Ectodermal cell (in vitro differentiated cells): ENCODE data around the gene ITIH5.

Experiments
- H3K27ac ChIP-seq: 2 replicates; pipeline ENCODE4 v1.7.0; 2013; ENCODE audit warnings: mild to moderate bottlenecking, low read depth, low read length; ENCODE audit not compliant: insufficient read depth, poor library complexity, severe bottlenecking
- H3K27me3 ChIP-seq: 2 replicates; pipeline ENCODE4 v1.7.0; 2013; ENCODE audit warnings: mild to moderate bottlenecking, low read length; ENCODE audit not compliant: insufficient read depth, control insufficient read depth, poor library complexity, severe bottlenecking
- H3K36me3 ChIP-seq: one replicate; pipeline ENCODE4 v1.7.0; 2013; ENCODE audit warnings: low read length; ENCODE audit not compliant: control insufficient read depth, insufficient read depth
- H3K4me1 ChIP-seq: one replicate; pipeline ENCODE4 v1.7.0; 2013; ENCODE audit warnings: low read length; ENCODE audit not compliant: control insufficient read depth, insufficient read depth
- H3K4me3 ChIP-seq: 2 replicates; pipeline ENCODE4 v1.7.0; 2013; ENCODE audit warnings: low read depth, low read length, control low read depth; ENCODE audit not compliant: insufficient read depth
- H3K9me3 ChIP-seq: 2 replicates; pipeline ENCODE4 v1.7.0; 2013; ENCODE audit warnings: mild to moderate bottlenecking, low read length, moderate library complexity; ENCODE audit not compliant: control insufficient read depth
- WGBS, 2 experiments: methylation state at CpG; one replicate each; pipeline ENCODE4 v1.1.7; 2013; ENCODE audit warnings: missing lambda C conversion rate in 2 of 2; 5-methylcytosine and 5-hydroxymethylcytosine counted together

The ITIH5 gene

GRCh38 chr10:7558036-7558435 is 108.7 kb downstream of the ITIH5 start:
- H3K4me3 ChIP-seq, result no peak overlapping the region
- WGBS, 2 experiments, result 96 to 99% methylated on average over 3 of the region's 3 CpGs
- H3K36me3 ChIP-seq, result no peaks in the 10 kb centered on the region
- H3K27me3 ChIP-seq, result no peaks in the 10 kb centered on the region
- no peaks in the 10 kb centered on the region for H3K9me3 ChIP-seq
- H3K4me1 ChIP-seq, result peaks cover 5% of the 10 kb centered on the region
- H3K27ac ChIP-seq, result no peak overlapping the region

- H3K4me3 ChIP-seq, result no peak overlapping the region
- H3K27ac ChIP-seq, result no peak overlapping the region
- H3K9me3 ChIP-seq, result no peaks in the 10 kb centered on the region
- peaks cover 15% of the 10 kb centered on the region for H3K4me1 ChIP-seq
- H3K36me3 ChIP-seq, result no peaks in the 10 kb centered on the region
- 92 to 93% methylated on average over 10 of the region's 10 CpGs for WGBS, 2 experiments
- H3K27me3 ChIP-seq, result no peaks in the 10 kb centered on the region
Measured at GRCh38 chr10:7553531-7553930, 113.2 kb downstream of the ITIH5 start.

- Histone ChIP-seq H3K4me1 (peaks cover 15% of the 10 kb centered on the region), H3K27ac (no peak overlapping the region), H3K4me3 (no peak overlapping the region), H3K9me3 (no peaks in the 10 kb centered on the region), H3K36me3 (no peaks in the 10 kb centered on the region), H3K27me3 (no peaks in the 10 kb centered on the region)
- 26 to 29% methylated on average over 18 of the region's 18 CpGs for WGBS, 2 experiments
Measured at GRCh38 chr10:7551950-7552716, 114.6 kb downstream of the ITIH5 start.

GRCh38 chr10:7551289-7551688 is 115.5 kb downstream of the ITIH5 start:
- WGBS, 2 experiments, result 86 to 88% methylated on average over 6 of the region's 6 CpGs
- H3K27me3 ChIP-seq, result no peaks in the 10 kb centered on the region
- H3K4me1 ChIP-seq, result peaks cover 15% of the 10 kb centered on the region
- H3K4me3 ChIP-seq, result no peak overlapping the region
- H3K27ac ChIP-seq, result no peak overlapping the region
- no peaks in the 10 kb centered on the region for H3K9me3 ChIP-seq
- H3K36me3 ChIP-seq, result no peaks in the 10 kb centered on the region

- H3K9me3 ChIP-seq, result no peaks in the 10 kb centered on the region
- no peaks in the 10 kb centered on the region for H3K27me3 ChIP-seq
- H3K27ac ChIP-seq, result no peak overlapping the region
- 83 to 100% methylated on average over 1 of the region's 1 CpG for WGBS, 2 experiments
- no peaks in the 10 kb centered on the region for H3K36me3 ChIP-seq
- no peak overlapping the region for H3K4me3 ChIP-seq
- peaks cover 15% of the 10 kb centered on the region for H3K4me1 ChIP-seq
Measured at GRCh38 chr10:7550013-7550412, 116.8 kb downstream of the ITIH5 start.

GRCh38 chr10:7547829-7548228 is 118.9 kb downstream of the ITIH5 start:
- Histone ChIP-seq H3K36me3 (no peaks in the 10 kb centered on the region), H3K27ac (no peak overlapping the region)
- WGBS, 2 experiments, result 95 to 96% methylated on average over 6 of the region's 6 CpGs

GRCh38 chr10:7547206-7547605 is 119.6 kb downstream of the ITIH5 start:
- Histone ChIP-seq H3K4me1 (peaks cover 9% of the 10 kb centered on the region), H3K9me3 (no peaks in the 10 kb centered on the region), H3K27ac (no peak overlapping the region), H3K36me3 (no peaks in the 10 kb centered on the region), H3K4me3 (no peak overlapping the region), H3K27me3 (no peaks in the 10 kb centered on the region)
- 90 to 92% methylated on average over 7 of the region's 7 CpGs for WGBS, 2 experiments

More at GRCh38 chr10:7547829-7548228, 118.9 kb downstream of the ITIH5 start:
- Histone ChIP-seq H3K9me3 (no peaks in the 10 kb centered on the region), H3K4me3 (no peak overlapping the region), H3K4me1 (peaks cover 15% of the 10 kb centered on the region), H3K27me3 (no peaks in the 10 kb centered on the region)

DNA sequence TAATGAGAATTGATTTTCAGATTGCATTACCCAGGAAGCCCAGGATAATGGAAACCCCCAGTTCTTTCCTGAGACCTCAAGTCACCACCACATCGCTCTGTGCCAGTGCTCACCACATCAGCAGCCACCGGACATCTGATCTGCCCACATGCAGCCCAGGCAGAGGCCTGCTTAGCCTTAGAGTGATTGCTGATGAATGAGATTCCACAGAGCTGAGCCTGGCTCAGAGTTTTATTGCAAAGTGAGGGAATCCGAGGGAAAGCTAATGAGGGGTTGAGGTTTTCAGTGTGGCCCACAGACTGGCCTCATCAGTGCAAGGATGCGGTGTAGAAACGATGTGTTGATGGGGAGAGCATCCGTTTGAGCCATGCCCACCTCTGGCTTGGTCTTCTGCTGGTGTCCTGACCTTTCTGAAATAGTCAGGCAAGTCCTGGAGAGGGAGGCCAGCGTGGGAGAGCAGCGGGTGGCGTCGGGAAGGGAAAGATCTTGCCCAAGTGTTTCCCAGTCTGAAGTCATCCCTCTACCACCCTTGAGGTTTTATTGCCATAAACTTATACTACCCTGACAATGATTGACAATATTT is 120.3 kb downstream of the ITIH5 start:
- Histone ChIP-seq H3K4me3 (no peak overlapping the region), H3K9me3 (no peaks in the 10 kb centered on the region), H3K4me1 (peaks cover 2% of the 10 kb centered on the region), H3K27me3 (no peaks in the 10 kb centered on the region), H3K27ac (no peak overlapping the region), H3K36me3 (no peaks in the 10 kb centered on the region)
- 89 to 93% methylated on average over 10 of the region's 10 CpGs for WGBS, 2 experiments

GRCh38 chr10:7545792-7546191 is 121.0 kb downstream of the ITIH5 start:
- H3K4me3 ChIP-seq, result no peak overlapping the region
- H3K36me3 ChIP-seq, result no peaks in the 10 kb centered on the region
- WGBS, 2 experiments, result 72 to 74% methylated on average over 4 of the region's 4 CpGs
- no peaks in the 10 kb centered on the region for H3K4me1 ChIP-seq
- H3K9me3 ChIP-seq, result no peaks in the 10 kb centered on the region
- H3K27me3 ChIP-seq, result no peaks in the 10 kb centered on the region
- H3K27ac ChIP-seq, result no peak overlapping the region

DNA sequence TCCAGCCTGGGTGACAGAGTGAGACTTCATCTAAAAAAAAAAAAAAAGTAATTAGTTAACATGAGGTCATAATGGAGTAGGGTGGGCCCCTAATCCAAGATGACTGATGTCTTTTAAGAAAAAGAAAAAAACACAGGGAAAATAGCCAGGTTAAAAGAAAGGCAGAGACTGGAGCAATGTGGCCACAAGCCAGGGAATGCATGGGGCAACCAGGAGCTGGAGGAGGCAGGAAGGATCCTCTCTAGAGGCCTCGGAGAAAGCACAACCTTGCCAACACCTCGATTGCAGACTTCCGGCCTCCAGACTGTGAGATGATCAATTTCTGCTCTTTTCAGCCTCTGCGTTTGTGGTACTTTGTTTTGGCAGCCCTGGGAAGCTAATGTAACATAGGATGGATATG is 121.5 kb downstream of the ITIH5 start:
- 92 to 97% methylated on average over 4 of the region's 4 CpGs for WGBS, 2 experiments
- Histone ChIP-seq H3K4me1 (no peaks in the 10 kb centered on the region), H3K27ac (no peak overlapping the region), H3K36me3 (no peaks in the 10 kb centered on the region), H3K4me3 (no peak overlapping the region), H3K27me3 (no peaks in the 10 kb centered on the region), H3K9me3 (no peaks in the 10 kb centered on the region)
